GM12801 (cell line): ENCODE results near the gene FAM169A.

Source experiments
- CTCF ChIP-seq: IDR thresholded peaks from one replicate; pipeline ENCODE4 v1.5.1; 2011; ENCODE audit warnings: control low read depth; ENCODE audit not compliant: insufficient read length; ENCODE audit errors: extremely low read depth

FAM169A gene

GRCh38 chr5:74865804-74866595 is at the start of gene FAM169A:
TSS of gene FAM169A (minus strand) at chr5:74866387. CDS start at chr5:74841676, 24,711 bp downstream.
- TF ChIP-seq CTCF: no peak

- TF ChIP-seq CTCF: no peak
Observed at GRCh38 chr5:74915488-74915887, 49.3 kb upstream of the FAM169A start.

- no peak for TF ChIP-seq CTCF
Observed at GRCh38 chr5:74903165-74903787, 37.1 kb upstream of the FAM169A start.

GRCh38 chr5:74897049-74897448 is 30.9 kb upstream of the FAM169A start:
- no peak for TF ChIP-seq CTCF

- TF ChIP-seq CTCF: no peak
Observed at GRCh38 chr5:74895906-74896305, 29.7 kb upstream of the FAM169A start.

GRCh38 chr5:74894351-74894750 is 28.2 kb upstream of the FAM169A start:
- no peak for TF ChIP-seq CTCF

GRCh38 chr5:74892921-74893320 is 26.7 kb upstream of the FAM169A start:
- no peak for TF ChIP-seq CTCF
